Ishikawa (cell line): ENCODE data around the gene NUSAP1.

Experiments used
- CEBPB ChIP-seq: IDR thresholded peaks from 2 replicates; pipeline ENCODE4 v1.6.1; 2012
- CREB1 ChIP-seq: IDR thresholded peaks from 2 replicates; pipeline ENCODE4 v1.6.1; 2012; ENCODE audit warnings: low read depth
- EP300 ChIP-seq: IDR thresholded peaks from 2 replicates; pipeline ENCODE4 v1.6.1; 2012; ENCODE audit warnings: borderline replicate concordance
- MAX ChIP-seq: IDR thresholded peaks from 2 replicates; pipeline ENCODE4 v1.6.1; 2012
- RAD21 ChIP-seq: IDR thresholded peaks from 2 replicates; pipeline ENCODE4 v1.6.1; 2012; ENCODE audit warnings: low read depth
- TAF1 ChIP-seq: IDR thresholded peaks from 2 replicates; pipeline ENCODE4 v1.6.1; 2012; ENCODE audit warnings: low read depth, mild to moderate bottlenecking
- YY1 ChIP-seq: IDR thresholded peaks from 2 replicates; pipeline ENCODE4 v1.6.1; 2012; ENCODE audit warnings: low read depth

DNA sequence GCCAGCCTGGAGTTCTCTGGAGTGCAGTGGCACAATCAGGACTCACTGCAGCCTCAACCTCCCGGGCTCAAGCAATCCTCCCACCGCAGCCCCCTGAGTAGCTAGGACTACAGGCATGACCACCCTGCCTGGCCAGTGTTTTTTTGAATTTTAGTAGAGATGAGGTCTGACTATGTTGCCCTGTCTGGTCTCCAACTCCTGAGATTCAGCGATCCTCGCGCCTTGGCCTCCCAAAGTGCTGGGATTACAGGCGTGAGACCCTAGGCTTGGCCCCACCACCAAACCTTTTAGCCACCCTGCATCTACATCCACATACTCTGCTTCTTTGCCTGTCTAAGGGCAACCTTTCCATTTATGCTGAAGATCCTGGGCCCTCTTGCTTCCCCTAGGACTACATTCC is 4.4 kb downstream of the NUSAP1 start:
- no peak for TF ChIP-seq RAD21
- no peak for TF ChIP-seq EP300
- TF ChIP-seq MAX, result no peak
- TF ChIP-seq CREB1, result no peak
- TF ChIP-seq TAF1, result no peak
- TF ChIP-seq YY1, result no peak
- no peak for TF ChIP-seq CEBPB
